Nephron (organoid): Measurements from ENCODE around the gene SLC2A13.
"Not testable (repeated sequence)": the region's sequence is repeated elsewhere in the genome, so short reads cannot be mapped to it uniquely, and the experiment has no call there.

Experiments used
- H3K27ac Mint-ChIP-seq, 3 experiments: 2 replicates each; pipeline ENCODE4 v1.8.0; 2020; ENCODE audit warnings: mixed read lengths in 3 of 3, mild to moderate bottlenecking in 2 of 3, moderate library complexity in 1 of 3
- H3K27me3 Mint-ChIP-seq: 2 replicates; pipeline ENCODE4 v1.8.0; 2021; ENCODE audit warnings: low read depth, mild to moderate bottlenecking, moderate library complexity, mixed read lengths
- H3K36me3 Mint-ChIP-seq: 2 replicates; pipeline ENCODE4 v1.8.0; 2020; ENCODE audit warnings: low read depth, mixed read lengths
- H3K4me1 Mint-ChIP-seq: 2 replicates; pipeline ENCODE4 v1.8.0; 2020; ENCODE audit warnings: mixed read lengths
- H3K4me3 Mint-ChIP-seq, 3 experiments: 2 replicates each; pipeline ENCODE4 v1.8.0; 2020; ENCODE audit warnings: mild to moderate bottlenecking in 3 of 3, mixed read lengths in 3 of 3, moderate library complexity in 2 of 3
- H3K9me3 Mint-ChIP-seq: 2 replicates; pipeline ENCODE4 v1.8.0; 2020; ENCODE audit warnings: mixed read lengths
- TF ChIP-seq, protein P1 (sequence below), 3 experiments: fragments of 200-600 bp; sonication (generic); IDR thresholded peaks; one replicate each; pipeline ENCODE4 v1.5.0; 2021; ENCODE audit warnings: antibody characterized with exemption in 3 of 3; ENCODE audit not compliant: unreplicated experiment in 3 of 3

SLC2A13 gene

DNA sequence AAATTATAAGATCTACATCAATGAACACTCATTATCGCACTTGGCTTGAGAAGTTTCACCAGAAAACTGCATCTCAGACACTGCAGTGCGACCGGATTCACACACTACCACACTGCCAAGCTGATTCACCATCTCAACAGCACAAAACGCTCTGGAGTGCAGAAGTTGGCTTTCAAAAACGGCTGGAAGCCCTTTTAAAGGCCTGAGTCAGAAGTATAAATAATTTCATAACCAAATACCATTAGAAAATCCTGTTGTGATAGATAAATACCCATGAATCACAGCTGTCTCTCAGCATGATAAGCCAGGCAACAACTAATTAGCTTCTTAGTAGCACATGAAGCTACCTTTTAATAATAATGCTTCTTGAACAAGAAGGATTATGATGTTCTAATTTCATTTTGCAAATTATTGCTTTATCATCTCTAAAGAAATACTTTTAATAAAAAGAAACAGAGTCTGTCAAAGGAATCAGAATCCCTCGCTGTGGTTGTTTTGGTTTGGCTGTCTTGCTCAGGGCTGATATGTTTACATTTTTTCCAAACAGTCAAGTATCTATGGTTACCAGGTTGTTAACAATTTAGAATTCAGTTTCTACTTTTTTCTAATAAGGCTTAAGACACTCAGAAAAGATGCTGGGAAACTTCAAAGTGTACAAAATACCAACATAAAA is 51.2 kb downstream of the SLC2A13 start:
- no peak overlapping the region for H3K27ac Mint-ChIP-seq
- no peaks in the 10 kb centered on the region for H3K36me3 Mint-ChIP-seq
- H3K4me3 Mint-ChIP-seq = no peak overlapping the region
- TF ChIP-seq, protein P1, sequence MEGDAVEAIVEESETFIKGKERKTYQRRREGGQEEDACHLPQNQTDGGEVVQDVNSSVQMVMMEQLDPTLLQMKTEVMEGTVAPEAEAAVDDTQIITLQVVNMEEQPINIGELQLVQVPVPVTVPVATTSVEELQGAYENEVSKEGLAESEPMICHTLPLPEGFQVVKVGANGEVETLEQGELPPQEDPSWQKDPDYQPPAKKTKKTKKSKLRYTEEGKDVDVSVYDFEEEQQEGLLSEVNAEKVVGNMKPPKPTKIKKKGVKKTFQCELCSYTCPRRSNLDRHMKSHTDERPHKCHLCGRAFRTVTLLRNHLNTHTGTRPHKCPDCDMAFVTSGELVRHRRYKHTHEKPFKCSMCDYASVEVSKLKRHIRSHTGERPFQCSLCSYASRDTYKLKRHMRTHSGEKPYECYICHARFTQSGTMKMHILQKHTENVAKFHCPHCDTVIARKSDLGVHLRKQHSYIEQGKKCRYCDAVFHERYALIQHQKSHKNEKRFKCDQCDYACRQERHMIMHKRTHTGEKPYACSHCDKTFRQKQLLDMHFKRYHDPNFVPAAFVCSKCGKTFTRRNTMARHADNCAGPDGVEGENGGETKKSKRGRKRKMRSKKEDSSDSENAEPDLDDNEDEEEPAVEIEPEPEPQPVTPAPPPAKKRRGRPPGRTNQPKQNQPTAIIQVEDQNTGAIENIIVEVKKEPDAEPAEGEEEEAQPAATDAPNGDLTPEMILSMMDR (IDR thresholded peaks at IDR 0.05; ENCODE audit: unreplicated experiment in 3 of 3) = no peak
- H3K4me1 Mint-ChIP-seq = no peaks in the 10 kb centered on the region
- no peaks in the 10 kb centered on the region for H3K9me3 Mint-ChIP-seq
- H3K27me3 Mint-ChIP-seq = no peaks in the 10 kb centered on the region

DNA sequence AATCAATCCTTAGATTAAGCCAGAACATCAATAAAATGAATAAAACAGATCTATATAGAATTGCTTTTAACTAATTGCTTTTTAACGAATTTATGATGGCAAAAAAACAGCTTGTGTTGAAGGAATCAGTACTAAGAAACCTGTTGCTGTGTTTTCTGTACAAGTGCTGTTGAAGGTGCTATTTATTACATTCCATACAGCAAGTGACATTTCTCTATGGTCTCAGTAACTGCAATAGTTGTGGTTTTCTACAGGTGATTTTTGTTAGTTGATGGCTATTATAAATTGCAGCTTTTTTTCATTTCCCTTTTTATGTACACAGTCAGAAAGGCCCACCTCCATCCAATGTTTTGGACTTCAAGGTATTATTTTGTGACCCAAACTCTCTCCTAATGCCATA is 56.6 kb downstream of the SLC2A13 start:
- Mint-ChIP-seq H3K9me3 (no peaks in the 10 kb centered on the region), H3K36me3 (no peaks in the 10 kb centered on the region), H3K4me1 (no peaks in the 10 kb centered on the region), H3K4me3 (no peak overlapping the region), H3K27ac (no peak overlapping the region), H3K27me3 (no peaks in the 10 kb centered on the region)
- TF ChIP-seq, protein P1 (IDR thresholded peaks at IDR 0.05; ENCODE audit: unreplicated experiment in 3 of 3) = no peak

DNA sequence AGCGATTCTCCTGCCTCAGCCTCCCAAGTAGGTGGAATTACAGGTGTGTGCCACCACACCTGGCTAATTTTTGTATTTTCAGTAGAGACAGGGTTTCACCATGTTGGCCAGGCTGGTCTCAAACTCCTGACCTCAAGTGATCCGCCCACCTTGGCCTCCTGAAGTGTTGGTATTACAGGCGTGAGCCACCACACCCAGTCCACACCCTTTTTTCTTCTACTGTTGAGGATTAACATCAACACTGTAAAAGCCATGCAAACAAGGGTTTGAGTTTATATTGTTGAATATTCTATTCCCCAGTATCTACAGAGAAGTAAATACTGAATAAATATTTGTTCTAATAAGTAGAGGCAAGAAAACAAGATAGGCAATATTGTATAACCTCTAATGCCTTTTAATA is 58.9 kb downstream of the SLC2A13 start:
- H3K27me3 Mint-ChIP-seq, H3K4me1 Mint-ChIP-seq, H3K36me3 Mint-ChIP-seq, H3K27ac Mint-ChIP-seq, H3K4me3 Mint-ChIP-seq, H3K9me3 Mint-ChIP-seq: not testable (repeated sequence)

DNA sequence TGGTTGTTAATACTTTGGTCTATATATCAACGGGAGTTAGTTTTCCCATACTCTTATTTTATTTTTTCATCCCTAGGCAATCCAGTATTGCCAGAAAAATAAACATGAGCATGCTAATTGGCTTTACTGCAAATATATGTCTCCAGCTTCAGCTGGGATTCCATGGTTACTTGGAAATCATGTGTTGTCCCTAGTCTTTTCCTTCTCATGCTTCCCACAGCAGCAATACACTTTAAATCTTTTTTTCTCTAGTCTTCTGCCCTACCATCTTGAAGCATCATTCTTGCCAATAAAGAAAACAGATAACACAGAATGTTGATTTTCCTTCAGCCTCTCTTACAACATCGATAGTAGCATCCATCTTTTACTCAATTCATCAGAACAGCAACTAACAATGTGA is 60.2 kb downstream of the SLC2A13 start:
- TF ChIP-seq, protein P1 (IDR thresholded peaks at IDR 0.05; ENCODE audit: unreplicated experiment in 3 of 3) = no peak
- no peak overlapping the region for H3K27ac Mint-ChIP-seq
- no peaks in the 10 kb centered on the region for H3K4me1 Mint-ChIP-seq
- H3K4me3 Mint-ChIP-seq = no peak overlapping the region
- no peaks in the 10 kb centered on the region for H3K9me3 Mint-ChIP-seq
- H3K36me3 Mint-ChIP-seq = no peaks in the 10 kb centered on the region
- H3K27me3 Mint-ChIP-seq = no peaks in the 10 kb centered on the region

DNA sequence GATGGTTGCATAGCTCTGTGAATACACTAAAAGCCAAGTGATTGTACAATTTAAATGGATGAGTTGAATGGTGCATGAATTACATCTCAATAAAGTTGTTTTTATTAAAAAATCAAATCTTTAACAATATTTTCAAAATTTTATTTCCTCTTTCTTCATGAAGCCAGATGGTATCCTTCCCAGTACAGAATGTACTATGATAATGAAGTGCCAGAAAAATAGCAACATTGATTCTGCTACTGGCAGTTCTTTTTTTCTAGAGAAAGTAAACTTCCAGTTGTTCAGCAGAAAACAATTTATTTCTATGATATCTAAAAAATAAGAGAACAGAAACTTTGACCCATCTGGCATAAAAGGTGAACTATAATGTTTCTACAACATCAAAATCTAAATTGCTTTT is 61.5 kb downstream of the SLC2A13 start:
- no peaks in the 10 kb centered on the region for H3K36me3 Mint-ChIP-seq
- no peaks in the 10 kb centered on the region for H3K4me1 Mint-ChIP-seq
- H3K27me3 Mint-ChIP-seq = no peaks in the 10 kb centered on the region
- H3K27ac Mint-ChIP-seq = no peak overlapping the region
- TF ChIP-seq, protein P1 (IDR thresholded peaks at IDR 0.05; ENCODE audit: unreplicated experiment in 3 of 3) = no peak
- H3K4me3 Mint-ChIP-seq = no peak overlapping the region
- no peaks in the 10 kb centered on the region for H3K9me3 Mint-ChIP-seq

DNA sequence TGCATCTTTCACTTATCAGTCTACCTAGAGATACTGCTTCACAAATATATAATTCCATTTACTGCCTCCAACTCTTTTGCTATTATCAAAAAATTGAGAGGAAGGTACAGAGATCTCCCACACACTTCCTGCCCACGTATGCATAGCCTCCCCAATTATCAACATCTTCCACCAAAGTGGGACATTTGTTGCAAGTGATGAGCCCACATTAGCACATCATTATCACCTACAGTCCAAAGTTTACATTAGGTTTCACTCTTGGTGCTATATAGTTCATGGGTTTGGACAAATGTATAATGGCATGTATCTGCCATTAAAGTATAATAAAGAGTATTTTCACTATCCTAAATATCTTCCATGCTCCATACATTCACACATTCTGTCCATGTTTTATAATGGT is 66.3 kb downstream of the SLC2A13 start:
- Mint-ChIP-seq H3K36me3 (no peaks in the 10 kb centered on the region), H3K27ac (no peak overlapping the region), H3K9me3 (no peaks in the 10 kb centered on the region), H3K4me1 (no peaks in the 10 kb centered on the region), H3K4me3 (no peak overlapping the region), H3K27me3 (no peaks in the 10 kb centered on the region)
- TF ChIP-seq, protein P1 (IDR thresholded peaks at IDR 0.05; ENCODE audit: unreplicated experiment in 3 of 3) = no peak
